GM19239 (cell line): ENCODE measurements around the gene C12orf54.
"Not testable (repeated sequence)": the region's sequence is repeated elsewhere in the genome, so short reads cannot be mapped to it uniquely, and the experiment has no call there.

Experiments
- DNase-seq: peaks from one replicate; pipeline ENCODE4 v3.0.0; 2011; ENCODE audit warnings: low spot score; ENCODE audit not compliant: insufficient read length
- FAIRE-seq: peaks from 2 replicates; lab custom pipeline; 2011; peaks lifted over from hg19 to GRCh38; lab: Jason Lieb, UNC

Gene C12orf54

DNA sequence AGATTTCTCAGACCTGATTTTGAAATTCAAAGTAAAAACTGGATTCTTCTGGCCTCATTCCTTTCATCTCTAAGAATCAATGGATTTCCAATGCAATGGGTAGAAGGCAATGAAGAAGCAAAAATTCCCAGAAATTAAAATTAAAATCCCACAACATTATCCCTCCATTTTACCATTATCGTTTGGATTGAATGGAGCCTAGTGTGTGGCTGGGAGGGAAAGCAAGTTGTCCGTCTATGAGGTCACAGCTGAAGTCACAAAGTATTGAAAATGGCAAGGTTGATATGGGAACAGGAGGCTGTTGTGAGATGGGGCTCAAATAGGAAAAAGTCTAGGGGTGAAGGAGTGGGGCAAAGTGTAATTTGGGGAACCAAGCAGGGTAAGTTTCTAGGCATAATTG, at the start of gene C12orf54:
C12orf54 (plus strand) TSS at position 301 of the 400 bp plus-strand sequence. CDS start 799 bp downstream, outside the sequence.
- no peak for FAIRE-seq
- no peak for DNase-seq

DNA sequence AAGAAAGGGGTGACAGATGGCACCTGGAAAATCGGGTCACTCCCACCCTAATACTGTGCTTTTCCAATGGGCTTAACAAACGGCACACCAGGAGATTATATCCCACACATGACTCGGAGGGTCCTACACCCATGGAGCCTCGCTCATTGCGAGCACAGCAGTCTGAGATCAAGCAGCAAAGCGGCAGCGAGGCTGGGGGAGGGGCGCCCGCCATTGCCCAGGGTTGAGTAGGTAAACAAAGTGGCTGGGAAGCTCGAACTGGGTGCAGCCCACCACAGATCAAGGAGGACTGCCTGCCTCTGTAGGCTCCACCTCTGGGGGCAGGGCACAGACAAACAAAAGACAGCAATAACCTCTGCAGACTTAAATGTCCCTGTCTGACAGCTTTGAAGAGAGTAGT, 48.3 kb upstream of the C12orf54 start:
- FAIRE-seq, DNase-seq: not testable (repeated sequence)

DNA sequence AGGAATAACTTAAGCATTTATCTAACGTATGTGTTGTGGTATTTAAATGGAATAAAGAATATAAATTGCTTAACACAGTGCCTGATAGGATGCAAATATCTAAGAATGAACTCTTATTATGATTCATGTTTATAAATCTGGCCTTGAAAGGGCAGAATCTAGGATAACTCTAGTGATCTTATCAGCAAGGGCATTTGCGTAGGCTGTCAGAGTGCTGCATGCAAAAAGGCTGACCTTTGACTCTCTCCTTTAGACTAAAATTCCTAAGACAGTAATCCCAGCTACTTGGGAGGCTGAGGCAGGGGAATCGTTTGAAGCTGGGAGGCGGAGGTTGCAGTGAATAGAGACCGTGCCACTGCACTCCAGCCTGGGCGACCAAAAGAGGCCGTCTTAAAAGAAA, 41.2 kb upstream of the C12orf54 start:
- DNase-seq, result no peak
- no peak for FAIRE-seq

DNA sequence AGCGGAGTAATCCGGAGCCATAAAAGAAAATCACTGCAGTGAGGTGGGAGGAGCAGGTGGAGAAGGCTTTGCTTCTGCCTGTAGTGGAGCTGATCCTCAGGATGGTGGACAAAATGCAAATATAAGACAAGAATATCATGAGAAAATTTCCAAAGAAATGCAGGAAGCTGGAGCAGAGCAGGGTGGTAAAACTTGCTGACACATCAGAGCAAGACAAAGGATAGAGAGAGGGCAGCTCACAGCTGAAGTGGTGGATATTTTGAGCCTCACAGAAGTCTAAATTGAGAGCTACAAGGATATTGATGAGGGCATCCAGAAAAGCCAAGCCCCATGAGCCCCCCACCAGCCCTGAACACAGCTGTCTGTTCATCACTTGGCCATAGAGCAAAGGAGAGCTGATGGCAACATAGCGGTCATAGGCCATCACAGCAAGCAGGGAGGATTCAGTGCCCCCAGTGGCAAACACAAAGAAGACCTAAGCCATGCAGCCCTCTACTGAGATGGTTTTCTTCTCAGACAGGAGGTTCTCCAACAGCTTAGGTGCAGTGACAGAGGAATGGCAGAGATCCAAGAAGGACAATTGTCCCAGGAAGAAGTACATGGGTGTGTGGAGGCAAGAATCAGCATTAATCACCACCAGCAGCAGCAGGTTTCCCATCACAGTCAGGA, 40.0 kb upstream of the C12orf54 start:
- FAIRE-seq (no peak), DNase-seq (no peak)

DNA sequence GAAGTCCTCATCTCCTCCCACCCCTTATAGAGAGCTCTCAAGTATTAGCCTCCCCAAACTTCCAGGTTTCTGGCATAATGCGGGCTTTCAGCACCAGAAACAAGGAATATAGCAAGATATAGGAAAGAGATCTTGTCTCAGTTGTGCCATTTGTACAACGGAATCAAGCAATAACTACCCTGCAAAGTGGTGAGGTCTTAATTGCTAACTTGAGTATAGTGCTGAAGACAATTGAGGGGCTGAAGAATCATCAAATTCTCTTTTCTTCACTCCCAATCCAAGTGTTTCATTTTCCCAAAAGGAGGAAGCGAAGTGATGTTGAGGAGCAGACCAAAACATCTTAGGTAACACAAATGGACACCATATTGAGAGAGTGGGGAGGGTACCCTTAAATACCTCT, 36.8 kb upstream of the C12orf54 start:
- DNase-seq (no peak), FAIRE-seq (no peak)

DNA sequence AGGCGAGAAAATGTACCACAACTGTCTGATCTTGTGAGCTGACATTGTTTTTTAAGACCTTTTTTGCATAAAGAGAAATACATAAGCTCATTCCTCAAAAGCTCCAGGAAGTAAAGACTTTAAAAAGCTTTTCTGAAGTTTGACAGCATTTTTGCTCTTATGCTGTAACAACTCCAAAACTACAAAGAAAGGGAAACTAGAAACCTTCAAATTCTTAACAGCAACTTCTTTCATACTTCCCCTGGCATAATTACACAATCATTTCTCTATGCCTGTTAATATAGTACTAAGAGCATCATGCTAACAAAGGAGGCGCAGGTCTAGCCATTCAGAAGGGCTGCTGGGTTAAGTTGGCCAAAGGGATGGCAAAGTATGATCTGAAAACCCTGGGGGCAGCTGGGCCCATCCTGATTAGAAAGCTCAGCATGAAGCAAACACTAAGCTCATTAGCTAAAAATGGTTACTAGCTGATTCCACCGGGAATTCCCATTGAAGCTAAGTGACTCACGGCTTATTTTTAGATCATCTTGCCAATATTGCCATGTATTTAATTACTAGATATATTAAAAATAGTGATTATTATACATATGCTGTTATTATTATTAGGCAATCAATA, 36.0 kb upstream of the C12orf54 start:
- FAIRE-seq (no peak), DNase-seq (no peak)

DNA sequence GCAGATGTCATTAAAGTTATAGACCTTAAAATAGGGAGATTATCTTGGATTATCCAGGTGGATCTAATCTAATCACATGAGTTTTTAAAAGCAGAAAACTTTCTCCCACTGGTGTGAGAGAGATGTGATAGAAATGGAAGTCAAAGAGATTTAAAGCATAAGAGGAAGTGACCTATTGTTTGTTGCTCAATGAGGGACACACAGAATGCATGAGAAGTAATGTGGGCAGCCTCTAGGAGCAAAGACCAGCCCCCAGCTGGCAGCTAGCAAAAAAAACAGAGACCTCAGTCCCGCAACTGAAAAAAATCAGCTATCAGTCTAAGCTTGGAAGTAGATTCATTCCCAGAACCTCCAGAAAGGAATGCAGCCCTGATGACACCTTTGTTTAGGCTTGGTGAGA, 34.5 kb upstream of the C12orf54 start:
- FAIRE-seq (no peak), DNase-seq (no peak)

DNA sequence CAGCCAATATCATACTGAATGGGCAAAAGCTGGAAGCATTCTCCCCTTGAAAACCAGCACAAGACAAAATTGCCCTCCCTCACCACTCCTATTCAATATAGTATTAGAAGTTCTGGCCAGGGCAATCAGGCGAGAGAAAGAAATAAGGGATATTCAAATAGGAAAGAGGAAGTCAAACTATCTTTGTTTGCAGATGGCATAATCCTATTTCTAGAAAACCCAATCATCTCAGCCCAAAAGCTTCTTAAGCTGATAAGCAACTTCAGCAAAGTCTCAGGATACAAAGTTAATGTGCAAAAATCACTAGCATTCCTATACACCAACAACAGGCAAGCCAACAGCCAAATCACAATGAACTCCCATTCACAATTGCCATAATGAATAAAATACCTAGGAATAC, 30.9 kb upstream of the C12orf54 start:
- DNase-seq (no peak), FAIRE-seq (no peak)

DNA sequence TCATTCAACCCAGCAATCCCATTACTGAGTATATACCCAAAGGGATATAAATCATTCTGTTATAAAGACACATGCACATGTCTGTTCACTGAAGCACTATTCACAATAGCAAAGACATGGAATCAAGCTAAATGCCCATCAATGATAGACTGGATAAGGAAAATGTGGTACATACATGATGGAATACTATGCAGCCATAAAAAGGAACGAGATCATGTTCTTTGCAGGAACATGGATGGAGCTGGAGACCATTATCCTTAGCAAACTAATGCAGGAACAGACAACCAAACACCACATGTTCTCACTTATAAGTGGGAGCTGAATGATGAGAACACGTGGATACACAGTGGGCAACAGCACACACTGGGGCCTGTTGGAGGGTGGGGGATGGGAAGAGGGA, 29.3 kb upstream of the C12orf54 start:
- DNase-seq, FAIRE-seq: not testable (repeated sequence)

DNA sequence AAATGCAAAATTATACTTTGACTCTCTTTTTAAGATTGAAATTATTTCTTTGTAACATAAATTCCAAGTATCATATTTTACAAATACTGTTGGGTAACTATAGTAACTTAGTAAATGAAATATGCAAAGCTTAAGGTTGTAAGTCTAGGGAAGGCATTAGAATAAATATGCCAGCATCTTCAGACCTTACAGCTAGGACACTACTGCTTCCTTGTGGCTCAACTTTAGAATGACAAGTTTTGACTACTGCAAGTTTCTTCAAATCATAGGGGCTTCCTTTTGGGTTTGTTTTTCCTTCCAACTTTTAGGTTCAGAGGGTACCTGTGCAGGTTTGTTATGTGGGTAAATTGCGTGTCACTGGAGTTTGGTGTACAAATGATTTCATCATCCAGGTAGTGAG, 27.6 kb upstream of the C12orf54 start:
- FAIRE-seq (no peak), DNase-seq (no peak)

DNA sequence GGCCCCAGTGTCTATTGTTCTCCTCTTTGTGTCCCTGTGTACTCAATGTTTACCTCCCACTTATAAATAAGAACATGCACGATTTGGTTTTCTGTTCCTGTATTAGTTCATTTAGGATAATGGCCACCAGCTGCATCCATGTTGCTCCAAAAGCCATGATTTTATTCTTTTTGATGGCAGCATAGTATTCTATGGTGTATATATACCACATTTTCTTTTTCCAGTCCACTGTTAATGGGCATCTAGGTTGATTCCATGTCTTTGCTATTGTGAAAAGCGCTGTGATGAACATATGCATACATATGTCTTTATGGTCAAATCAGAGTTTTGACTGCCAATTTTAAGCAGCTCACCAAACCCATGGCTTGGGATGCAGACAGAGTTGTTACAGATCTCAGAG, 27.2 kb upstream of the C12orf54 start:
- FAIRE-seq, result no peak

DNA sequence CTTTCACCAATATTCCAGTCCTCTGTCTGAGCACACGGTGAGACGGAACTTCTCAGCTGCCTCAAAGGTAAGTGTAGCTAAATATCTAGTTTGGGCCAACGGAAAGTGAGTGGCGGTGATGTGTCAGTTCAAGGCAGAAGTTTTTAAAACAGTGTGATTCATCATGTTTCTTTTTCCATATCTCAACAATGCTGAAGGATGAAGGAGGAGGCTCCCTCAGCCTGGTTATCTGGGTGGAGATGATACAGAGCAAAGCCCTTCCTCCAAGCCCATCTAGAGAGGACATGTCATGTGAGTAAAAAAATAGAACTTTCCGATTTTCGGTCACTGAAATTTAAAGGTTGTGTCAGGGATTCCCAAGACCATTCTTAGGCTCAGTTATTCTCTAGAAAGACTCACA, 23.0 kb upstream of the C12orf54 start:
- no peak for FAIRE-seq

More for the DNA sequence above, 27.2 kb upstream of the C12orf54 start:
- DNase-seq, result no peak

DNA sequence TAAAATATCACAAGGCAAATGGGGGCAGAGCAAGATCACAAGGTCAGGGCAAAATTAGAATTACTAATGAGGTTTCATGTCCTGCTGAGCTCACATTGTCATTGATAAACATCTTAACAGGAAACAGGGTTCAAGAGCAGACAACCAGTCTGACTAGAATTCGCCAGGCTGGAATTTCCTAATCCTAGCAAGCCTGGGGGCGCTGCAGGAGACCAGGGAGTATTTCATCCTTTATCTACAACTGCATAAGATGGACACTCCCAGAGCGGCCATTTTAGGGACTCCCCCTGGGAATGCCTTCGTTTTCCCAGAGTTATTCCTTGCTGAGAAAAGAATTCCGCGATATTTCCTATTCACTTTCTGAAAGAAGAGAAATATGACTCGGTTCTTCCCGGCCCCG, 13.3 kb upstream of the C12orf54 start:
- FAIRE-seq, DNase-seq: not testable (repeated sequence)

More for the DNA sequence above, 23.0 kb upstream of the C12orf54 start:
- DNase-seq, result no peak

DNA sequence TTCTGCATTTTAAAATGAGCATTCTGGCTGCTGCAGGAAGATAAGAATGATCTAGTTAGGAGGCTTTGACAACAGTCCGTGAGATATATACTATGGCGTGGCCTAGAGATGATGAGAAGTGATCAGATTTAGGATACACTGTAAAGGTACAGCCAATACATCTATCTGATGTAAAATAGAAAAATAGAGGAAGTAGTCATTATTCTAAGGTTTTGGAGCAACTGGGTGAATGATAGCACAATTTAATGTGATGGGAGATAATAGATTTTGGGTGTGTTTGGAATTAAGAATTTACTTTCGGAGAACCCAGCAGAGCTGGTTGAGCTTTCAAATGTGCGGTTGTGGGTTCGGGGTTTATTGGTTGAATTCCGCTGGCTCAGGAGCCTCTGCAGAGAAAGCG, 10.0 kb upstream of the C12orf54 start, which contains the start of gene ANP32D:
ANP32D (plus strand) TSS at position 301 of the 400 bp plus-strand sequence. CDS start 106 bp downstream, outside the sequence.
- no peak for FAIRE-seq
- DNase-seq, result no peak

DNA sequence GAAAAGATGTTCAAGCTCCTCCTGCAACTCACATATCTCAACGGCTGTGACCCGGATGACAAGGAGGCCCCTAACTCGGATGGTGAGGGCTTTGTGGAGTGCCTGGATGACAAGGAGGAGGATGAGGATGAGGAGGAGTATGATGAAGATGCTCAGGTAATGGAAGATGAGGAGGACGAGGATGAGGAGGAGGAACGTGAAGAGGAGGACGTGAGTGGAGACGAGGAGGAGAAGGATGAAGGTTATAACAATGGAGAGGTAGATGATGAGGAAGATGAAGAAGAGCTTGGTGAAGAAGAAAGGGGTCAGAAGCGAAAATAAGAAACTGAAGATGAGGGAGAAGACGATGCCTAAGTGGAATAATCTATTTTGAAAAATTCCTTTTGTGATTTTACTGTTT, 9.2 kb upstream of the C12orf54 start:
- DNase-seq (no peak), FAIRE-seq (no peak)

DNA sequence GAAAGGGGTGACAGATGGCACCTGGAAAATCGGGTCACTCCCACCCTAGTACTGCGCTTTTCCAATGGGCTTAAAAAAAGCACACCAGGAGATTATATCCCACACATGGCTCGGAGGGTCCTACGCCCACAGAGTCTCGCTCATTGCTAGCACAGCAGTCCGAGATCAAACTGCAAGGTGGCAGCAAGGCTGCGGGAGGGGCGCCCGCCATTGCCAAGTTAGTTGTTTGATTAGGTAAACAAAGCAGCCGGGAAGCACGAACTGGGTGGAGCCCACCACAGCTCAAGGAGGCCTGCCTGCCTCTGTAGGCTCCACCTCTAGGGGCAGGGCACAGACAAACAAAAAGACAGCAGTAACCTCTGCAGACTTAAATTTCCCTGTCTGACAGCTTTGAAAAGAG, 7.8 kb upstream of the C12orf54 start:
- FAIRE-seq, DNase-seq: not testable (repeated sequence)

DNA sequence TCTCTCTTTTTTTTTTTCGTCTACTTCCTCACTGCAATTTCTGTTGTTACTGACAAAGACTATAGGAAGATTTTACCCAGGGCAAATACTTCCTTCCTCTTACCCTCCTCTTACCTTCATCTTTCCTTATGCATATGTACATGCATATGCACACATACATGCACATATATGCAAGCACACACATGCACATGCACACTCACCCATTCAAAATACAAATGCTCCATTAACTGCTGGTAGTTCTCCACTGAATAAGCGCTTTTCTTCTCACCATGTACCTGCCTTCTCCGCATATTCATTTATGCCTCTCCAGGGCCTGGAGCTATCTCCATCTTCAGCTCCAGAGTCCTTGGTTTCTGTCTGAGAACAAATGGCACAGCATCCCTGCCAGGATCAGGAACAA, 632 bp downstream of the C12orf54 start:
- DNase-seq (no peak), FAIRE-seq (no peak)

DNA sequence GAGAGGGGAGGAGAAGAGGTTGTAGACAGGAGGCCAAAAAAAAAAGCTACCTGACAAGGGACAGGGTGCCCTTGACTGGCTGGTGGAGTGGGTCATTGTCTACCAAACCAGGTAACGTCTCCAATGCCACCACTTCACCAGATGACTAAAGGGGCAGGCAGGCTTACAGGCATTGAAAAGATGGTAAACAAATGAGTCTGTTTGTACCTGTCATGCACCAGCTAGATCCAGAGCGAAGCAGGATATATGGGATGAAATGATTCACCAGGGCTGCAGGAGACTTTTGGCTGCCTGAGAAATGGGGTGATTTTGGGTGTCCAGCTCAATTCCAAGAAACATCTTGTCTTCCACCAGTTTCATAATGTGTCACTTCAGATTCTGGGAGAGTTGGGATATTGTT, 4.0 kb downstream of the C12orf54 start:
- DNase-seq (no peak), FAIRE-seq (no peak)

DNA sequence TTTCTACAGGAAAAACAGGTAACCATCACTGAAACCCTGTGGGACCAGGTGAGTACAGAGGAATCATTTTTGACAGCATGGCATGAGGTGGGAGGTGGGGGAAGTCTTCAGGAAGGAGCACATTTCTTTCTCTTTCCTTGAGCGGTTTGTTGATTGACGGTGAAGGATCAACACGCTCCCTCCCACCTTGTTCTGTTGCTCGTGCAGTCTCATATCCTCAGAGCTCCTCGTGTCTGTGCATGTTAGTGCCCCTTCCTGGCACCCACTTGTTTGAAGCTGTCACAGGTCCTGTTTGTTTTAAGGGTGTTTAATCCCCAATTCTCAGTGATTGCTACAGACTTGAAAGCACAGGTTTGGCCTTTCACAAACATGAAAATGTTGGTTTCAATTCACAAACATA, 4.4 kb downstream of the C12orf54 start:
- no peak for DNase-seq
- FAIRE-seq, result no peak

DNA sequence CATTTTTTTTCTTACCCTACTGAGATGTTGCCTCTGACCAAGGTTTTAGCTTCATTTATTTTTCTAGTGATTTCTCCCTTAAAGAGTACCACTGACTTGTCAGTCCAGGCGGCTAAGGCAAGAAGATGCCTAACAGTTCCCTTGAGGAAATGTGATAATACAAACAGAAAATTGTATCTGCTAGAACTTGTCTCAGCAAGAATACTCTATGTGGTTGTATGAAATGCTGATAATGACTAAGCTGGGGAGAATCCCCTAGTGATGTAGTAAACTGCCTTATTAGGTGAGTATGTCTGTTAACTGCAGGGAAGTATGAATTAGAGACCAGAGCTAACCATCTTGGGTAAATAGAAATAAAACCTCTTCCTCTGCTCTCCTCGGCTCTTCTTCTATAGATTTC, 6.7 kb downstream of the C12orf54 start:
- no peak for FAIRE-seq
- DNase-seq, result no peak

DNA sequence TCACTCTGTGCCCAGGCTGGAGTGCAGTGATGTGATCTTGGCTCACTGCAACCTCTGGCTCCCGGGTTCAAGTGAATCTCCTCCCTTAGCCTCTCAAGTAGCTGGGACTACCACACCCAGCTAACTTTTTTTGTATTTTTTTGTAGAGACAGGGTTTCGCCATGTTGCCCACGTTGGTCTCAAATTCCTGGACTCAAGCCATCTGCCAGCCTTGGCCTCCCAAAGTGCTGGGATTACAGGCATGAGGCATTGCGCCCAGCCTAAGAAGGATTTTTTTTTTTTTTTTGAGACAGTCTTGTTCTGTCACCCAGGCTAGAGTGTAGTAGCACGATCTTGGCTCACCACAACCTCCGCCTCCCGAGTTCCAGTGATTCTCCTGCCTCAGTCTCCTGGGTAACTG, 7.2 kb downstream of the C12orf54 start:
- not testable (repeated sequence) for FAIRE-seq, DNase-seq

DNA sequence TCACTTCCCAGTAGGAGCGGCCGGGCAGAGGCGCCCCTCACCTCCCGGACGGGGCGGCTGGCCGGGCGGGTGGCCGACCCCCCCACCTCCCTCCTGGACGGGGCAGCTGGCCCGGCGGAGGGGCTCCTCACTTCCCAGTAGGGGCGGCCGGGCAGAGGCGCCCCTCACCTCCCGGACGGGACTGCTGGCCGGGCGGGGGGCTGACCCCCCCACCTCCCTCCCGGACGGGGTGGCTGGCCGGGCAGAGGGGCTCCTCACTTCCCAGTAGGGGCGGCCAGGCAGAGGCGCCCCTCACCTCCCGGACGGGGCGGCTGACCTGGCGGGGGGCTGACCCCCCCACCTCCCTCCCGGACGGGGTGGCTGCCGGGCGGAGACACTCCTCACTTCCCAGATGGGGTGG, 18.0 kb downstream of the C12orf54 start:
- FAIRE-seq, DNase-seq: not testable (repeated sequence)
